H4 (cell line): ENCODE results near the gene TNFRSF8. TPM values are rescaled to one million over a fixed set of nuclear protein-coding genes. Genes with fewer than 3 reads are reported as not detected.
"Not testable (repeated sequence)": the region's sequence is repeated elsewhere in the genome, so short reads cannot be mapped to it uniquely, and the experiment has no call there.

Source experiments
- DNase-seq: peaks from one replicate; pipeline ENCODE4 v3.0.0-alpha.2; 2015; ENCODE audit warnings: low spot score
- total RNA-seq: library from RNA; depleted of rRNA; stranded (reverse); fragments of >200 nt; shearing (Covaris generic); gene quantifications from 2 replicates; pipeline ENCODE4 v1.2.3, GENCODE V29; 2014

Gene TNFRSF8
- total RNA-seq, 1 experiment from 2014 or later = 0.02 TPM

DNA sequence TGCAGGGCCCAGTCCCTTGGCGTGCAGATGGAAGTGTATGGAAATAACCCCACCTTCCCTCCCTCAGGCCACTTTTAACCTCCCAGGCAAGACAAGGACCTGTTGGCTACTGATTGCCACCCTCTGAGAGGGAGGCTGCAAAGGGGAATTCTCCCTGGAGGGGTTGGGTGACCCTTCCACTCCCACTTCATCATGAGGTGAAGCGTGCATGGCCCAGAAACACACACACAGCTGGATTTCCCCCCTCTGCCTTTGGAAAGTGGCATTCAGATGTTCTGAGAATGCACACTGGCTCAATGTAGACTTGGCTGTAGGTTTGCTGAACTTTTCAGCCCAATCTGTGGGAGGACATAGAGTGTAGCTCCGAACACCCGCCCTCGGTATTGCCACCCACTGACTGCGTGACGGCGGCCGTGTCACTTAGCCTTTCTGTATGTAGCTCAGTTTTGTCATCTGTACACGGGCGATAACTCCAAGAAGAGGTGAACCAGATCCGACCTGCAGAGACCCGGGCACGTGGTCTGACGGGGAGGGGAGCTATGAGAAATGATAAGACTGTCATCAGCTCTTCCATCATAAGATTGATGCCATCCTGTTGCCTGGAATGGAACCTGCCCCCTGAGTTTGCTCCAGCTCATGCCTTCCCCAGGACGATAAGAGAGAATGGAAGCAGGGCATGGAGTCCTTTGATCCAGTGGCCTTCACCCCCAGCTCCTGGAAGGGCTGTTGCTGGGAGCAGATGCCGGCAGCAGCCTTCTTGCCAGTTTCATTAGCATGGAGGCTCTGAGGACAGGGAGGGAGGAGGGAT, 24.5 kb upstream of the TNFRSF8 start:
- DNase-seq = no peak

DNA sequence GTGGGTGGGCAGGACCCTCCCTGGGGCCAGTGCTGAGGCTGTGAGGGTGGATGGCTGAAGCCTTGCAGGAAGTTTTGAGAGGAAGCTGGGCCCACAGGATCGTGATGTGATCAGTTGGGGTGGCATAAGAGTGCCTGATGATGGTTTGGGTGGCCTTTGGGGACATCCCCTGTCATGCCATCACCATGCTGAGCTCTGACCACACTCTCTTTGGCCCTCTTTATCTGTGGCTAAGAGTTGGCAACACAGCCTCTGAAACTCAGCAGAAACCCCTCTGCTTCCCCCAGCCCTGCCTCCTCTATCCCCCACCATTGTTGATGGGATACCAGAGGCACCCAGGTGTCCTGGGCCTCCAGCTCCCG, 24.0 kb upstream of the TNFRSF8 start:
- no peak for DNase-seq

- DNase-seq = not testable (repeated sequence)
Measured at GRCh38 chr1:12039824-12040456, 23.2 kb upstream of the TNFRSF8 start.

- no peak for DNase-seq
Measured at GRCh38 chr1:12040457-12041051, 22.5 kb upstream of the TNFRSF8 start.

GRCh38 chr1:12044187-12044877, 18.8 kb upstream of the TNFRSF8 start:
- not testable (repeated sequence) for DNase-seq

DNA sequence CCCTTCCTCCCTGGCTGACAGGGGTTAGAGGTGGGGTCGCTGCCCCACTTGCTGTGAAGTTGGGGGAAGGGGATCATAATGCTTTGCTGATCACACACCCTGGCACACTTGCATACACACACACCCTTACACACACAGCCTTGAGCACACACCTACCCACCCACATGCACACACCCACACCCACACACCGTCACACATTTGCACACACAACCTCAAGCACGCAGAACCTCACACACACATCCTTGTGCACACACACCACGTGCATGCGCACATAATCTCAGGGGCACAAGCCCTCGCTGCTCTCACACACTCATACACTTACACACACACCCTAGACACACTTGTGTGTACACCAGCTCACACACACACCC, 16.4 kb upstream of the TNFRSF8 start:
- DNase-seq = no peak

DNA sequence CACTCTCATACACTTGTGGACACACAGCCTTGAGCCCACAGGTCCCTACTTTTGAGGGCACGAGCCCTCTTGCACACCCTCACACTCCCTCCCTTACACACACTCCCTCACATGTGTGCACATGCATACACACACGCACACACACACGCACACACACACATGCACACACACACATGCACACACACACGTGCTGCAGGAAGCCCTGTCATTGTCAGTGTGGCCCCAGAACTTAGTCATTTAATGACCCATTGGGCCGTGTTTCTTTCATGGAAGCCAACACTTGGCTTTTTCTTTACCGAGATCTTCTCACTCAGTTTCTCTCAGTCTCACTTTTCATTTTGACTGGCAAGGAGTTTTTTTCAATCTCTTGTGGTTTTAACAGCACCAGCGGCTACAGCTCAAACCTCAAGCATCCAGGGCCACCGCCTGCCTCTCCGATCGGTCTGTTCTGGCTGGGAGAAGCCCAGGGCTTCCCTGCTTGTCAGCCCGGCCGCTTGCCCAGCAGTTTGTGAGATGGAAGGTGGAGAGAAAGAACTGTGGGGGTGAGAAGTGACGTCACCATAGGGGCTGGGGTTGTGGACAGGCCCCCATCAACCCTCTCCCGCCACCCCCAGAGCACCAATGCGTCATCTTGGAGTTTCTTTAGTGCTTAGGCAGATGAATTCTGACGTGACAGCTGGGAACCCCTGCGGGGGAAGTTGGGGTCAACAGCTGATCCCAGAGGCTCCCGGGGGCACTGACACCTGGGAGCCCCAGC, 15.8 kb upstream of the TNFRSF8 start:
- DNase-seq = no peak

- DNase-seq = no peak
Measured at GRCh38 chr1:12048372-12048771, 14.7 kb upstream of the TNFRSF8 start.

- DNase-seq = no peak
Measured at GRCh38 chr1:12049616-12050015, 13.5 kb upstream of the TNFRSF8 start.

DNA sequence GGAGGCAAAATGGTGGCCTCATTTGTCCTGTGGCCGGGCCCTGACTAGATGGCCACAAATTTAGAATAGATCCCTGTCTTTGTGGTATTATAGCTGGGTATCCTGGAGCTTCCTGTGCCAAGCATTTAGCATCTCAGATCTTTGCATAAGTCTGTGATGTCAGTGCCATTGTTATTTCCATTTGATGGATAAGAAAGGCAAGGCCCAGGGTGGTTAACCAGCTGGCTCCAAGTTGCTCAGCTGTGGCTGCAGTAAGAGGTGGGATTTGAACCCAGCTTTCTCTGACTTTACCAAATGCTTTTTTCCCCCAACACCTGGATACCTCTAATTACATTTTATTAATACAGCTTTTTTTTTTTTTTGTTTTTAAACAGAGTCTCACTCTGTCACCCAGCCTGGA, 11.7 kb upstream of the TNFRSF8 start:
- DNase-seq = no peak

GRCh38 chr1:12052008-12052573, 11.0 kb upstream of the TNFRSF8 start:
- peak; percentile 75 for DNase-seq

- DNase-seq = no peak
Measured at GRCh38 chr1:12052997-12053686, 10.0 kb upstream of the TNFRSF8 start.

GRCh38 chr1:12053752-12054548, 9.2 kb upstream of the TNFRSF8 start:
- no peak for DNase-seq

GRCh38 chr1:12055259-12055658, 7.8 kb upstream of the TNFRSF8 start:
- DNase-seq = no peak

GRCh38 chr1:12056331-12056841, 6.7 kb upstream of the TNFRSF8 start:
- no peak for DNase-seq

GRCh38 chr1:12057382-12057781, 5.7 kb upstream of the TNFRSF8 start:
- DNase-seq = no peak

DNA sequence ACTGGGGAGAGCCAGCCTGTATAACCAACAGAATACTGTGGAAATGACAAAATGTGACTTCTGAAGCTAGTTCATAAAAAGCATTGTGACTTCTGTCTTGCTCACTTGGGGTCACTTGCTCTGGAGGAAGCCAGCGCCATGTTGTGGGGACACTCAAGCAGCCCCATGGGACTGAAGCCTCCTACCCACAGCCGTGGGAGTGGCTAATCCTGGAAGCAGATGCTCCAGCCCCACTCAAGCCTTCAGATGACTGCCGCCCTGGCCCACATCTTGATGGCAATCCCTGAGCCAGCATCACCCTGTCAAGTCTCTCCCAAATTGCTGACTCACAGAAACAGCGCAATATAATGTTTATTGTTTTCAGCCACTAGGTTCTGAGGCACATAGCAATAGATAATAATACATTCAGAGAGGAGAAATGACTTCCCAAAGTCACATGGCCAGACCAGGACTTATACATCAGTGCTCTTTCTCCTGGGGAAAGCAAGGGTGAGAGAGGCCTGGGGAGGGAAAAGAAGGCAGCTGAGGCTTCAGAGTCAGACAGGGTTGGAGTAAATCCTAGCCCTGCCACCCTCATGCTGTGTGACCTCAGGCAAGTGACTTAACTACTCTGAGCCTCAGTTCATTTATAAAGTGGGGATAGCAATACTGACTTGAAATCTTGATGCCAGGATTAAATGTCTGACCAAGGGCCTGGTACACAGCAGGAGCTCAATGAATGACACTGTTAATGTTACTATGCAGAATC, 5.0 kb upstream of the TNFRSF8 start:
- DNase-seq = no peak

GRCh38 chr1:12059226-12059625, 3.9 kb upstream of the TNFRSF8 start:
- DNase-seq = no peak
